Superior temporal gyrus (tissue), 1 donor: Measurements from ENCODE around the gene NBAS.
"Not testable (repeated sequence)": the region's sequence is repeated elsewhere in the genome, so short reads cannot be mapped to it uniquely, and the experiment has no call there.

Experiments
- DNase-seq: peaks from one replicate; pipeline ENCODE4 v3.0.0-alpha.2; 2016; ENCODE audit errors: extremely low spot score

NBAS gene

GRCh38 chr2:15263976-15264685, 297.0 kb downstream of the NBAS start:
- DNase-seq = no peak

GRCh38 chr2:15262792-15263191, 298.3 kb downstream of the NBAS start:
- DNase-seq = no peak

GRCh38 chr2:15260835-15261234, 300.3 kb downstream of the NBAS start:
- no peak for DNase-seq

- no peak for DNase-seq
These were observed 300.9 kb downstream of the NBAS start for GRCh38 chr2:15260196-15260595.

- DNase-seq = no peak
These were observed 301.8 kb downstream of the NBAS start for GRCh38 chr2:15259356-15259756.

GRCh38 chr2:15258385-15258784, 302.7 kb downstream of the NBAS start:
- DNase-seq = not testable (repeated sequence)

- DNase-seq = no peak
These were observed 307.3 kb downstream of the NBAS start for GRCh38 chr2:15253835-15254286.

- no peak for DNase-seq
These were observed 307.9 kb downstream of the NBAS start for GRCh38 chr2:15253247-15253646.

- DNase-seq = no peak
These were observed 309.4 kb downstream of the NBAS start for GRCh38 chr2:15251753-15252152.

GRCh38 chr2:15250946-15251345, 310.2 kb downstream of the NBAS start:
- not testable (repeated sequence) for DNase-seq

GRCh38 chr2:15246870-15247269, 314.3 kb downstream of the NBAS start:
- DNase-seq = no peak

GRCh38 chr2:15243762-15244161, 317.4 kb downstream of the NBAS start:
- DNase-seq = no peak

- no peak for DNase-seq
These were observed 318.1 kb downstream of the NBAS start for GRCh38 chr2:15242936-15243461.

GRCh38 chr2:15241929-15242328, 319.2 kb downstream of the NBAS start:
- no peak for DNase-seq

- peak; percentile 53 for DNase-seq
These were observed 319.9 kb downstream of the NBAS start for GRCh38 chr2:15241201-15241600.

GRCh38 chr2:15238028-15238427, 323.1 kb downstream of the NBAS start:
- DNase-seq = no peak

- DNase-seq = no peak
These were observed 330.4 kb downstream of the NBAS start for GRCh38 chr2:15230599-15231192.

- no peak for DNase-seq
These were observed 334.5 kb downstream of the NBAS start for GRCh38 chr2:15226661-15227060.

- DNase-seq = no peak
These were observed 336.0 kb downstream of the NBAS start for GRCh38 chr2:15225131-15225530.

- no peak for DNase-seq
These were observed 336.5 kb downstream of the NBAS start for GRCh38 chr2:15224641-15225040.

- no peak for DNase-seq
These were observed 337.2 kb downstream of the NBAS start for GRCh38 chr2:15223887-15224286.

GRCh38 chr2:15222856-15223255, 338.3 kb downstream of the NBAS start:
- no peak for DNase-seq

- no peak for DNase-seq
These were observed 340.5 kb downstream of the NBAS start for GRCh38 chr2:15220603-15221002.
